CD14-positive monocyte (primary cell): ENCODE measurements around the gene ZNF552. TPM values are rescaled to one million over a fixed set of nuclear protein-coding genes. Genes with fewer than 3 reads are reported as not detected.
A peak's percentile ranks its signal among the peaks of the same experiment; 100 is the strongest.
"Not testable (repeated sequence)": the region's sequence is repeated elsewhere in the genome, so short reads cannot be mapped to it uniquely, and the experiment has no call there.

Experiments used
- DNase-seq, 3 donors: peaks; one replicate each; pipeline ENCODE4 v3.0.0-alpha.2; 2011 to 2022
- H2AFZ ChIP-seq: 2 replicates; pipeline ENCODE4 v1.6.0; 2012; ENCODE audit warnings: mild to moderate bottlenecking, low read depth, low read length, inconsistent platforms; ENCODE audit not compliant: insufficient read depth, poor library complexity, severe bottlenecking
- H3K27ac ChIP-seq, 2 donors: 1 replicate in 1 of 2; 2 replicates in 1 of 2; pipeline ENCODE4 v1.5.1; 2012 to 2013; ENCODE audit warnings: low read length in 2 of 2, control low read depth in 1 of 2, inconsistent platforms in 1 of 2, low read depth in 1 of 2, mild to moderate bottlenecking in 1 of 2
- H3K27me3 ChIP-seq, 2 donors: one replicate each; pipeline versions ENCODE4 v1.6.0 to v1.6.1; 2011 to 2013; ENCODE audit warnings: low read length in 2 of 2; ENCODE audit not compliant: control insufficient read depth in 2 of 2, insufficient read depth in 2 of 2
- H3K36me3 ChIP-seq, 2 donors: replicated peaks in 1 of 2; 1 replicate in 1 of 2; 2 replicates in 1 of 2; pipeline versions ENCODE4 v1.5.1 to v1.6.1; 2012 to 2013; ENCODE audit warnings: low read length in 2 of 2, control low read depth in 1 of 2, inconsistent platforms in 1 of 2, mild to moderate bottlenecking in 1 of 2; ENCODE audit not compliant: insufficient read depth in 2 of 2, control insufficient read depth in 1 of 2
- H3K4me1 ChIP-seq, 2 donors: 1 replicate in 1 of 2; 2 replicates in 1 of 2; pipeline versions ENCODE4 v1.5.1 to v1.6.1; 2012 to 2013; ENCODE audit warnings: low read length in 2 of 2, control low read depth in 1 of 2, inconsistent platforms in 1 of 2, mild to moderate bottlenecking in 1 of 2, moderate library complexity in 1 of 2; ENCODE audit not compliant: insufficient read depth in 2 of 2, control insufficient read depth in 1 of 2
- H3K4me2 ChIP-seq: replicated peaks from 2 replicates; pipeline ENCODE3; 2012; ENCODE audit warnings: low read length, moderate library complexity, mild to moderate bottlenecking; ENCODE audit not compliant: poor library complexity, severe bottlenecking; ENCODE audit errors: extremely low read depth
- H3K4me3 ChIP-seq, 3 experiments: fragments of 200-600 bp in 1 of 3; sonication (generic) in 1 of 3; replicated peaks in 1 of 3; 1 replicate in 2 of 3; 2 replicates in 1 of 3; pipeline ENCODE4 v1.5.1; 2011 to 2013; ENCODE audit warnings: low read length in 3 of 3, mild to moderate bottlenecking in 3 of 3, control low read depth in 2 of 3, low read depth in 2 of 3, inconsistent platforms in 1 of 3, moderate library complexity in 1 of 3
- H3K79me2 ChIP-seq: 2 replicates; pipeline ENCODE4 v1.6.0; 2012; ENCODE audit warnings: mild to moderate bottlenecking, control low read depth, inconsistent platforms, low read length, moderate library complexity; ENCODE audit not compliant: insufficient read depth
- H3K9ac ChIP-seq: 2 replicates; pipeline ENCODE4 v1.6.0; 2017; ENCODE audit warnings: low read length, mild to moderate bottlenecking; ENCODE audit not compliant: insufficient read depth, poor library complexity, severe bottlenecking
- H3K9me3 ChIP-seq, 2 donors: replicated peaks in 1 of 2; 1 replicate in 1 of 2; 2 replicates in 1 of 2; pipeline versions ENCODE4 v1.5.1 to v1.6.1; 2012 to 2013; ENCODE audit warnings: low read length in 2 of 2, control low read depth in 1 of 2; ENCODE audit not compliant: control insufficient read depth in 1 of 2, insufficient read depth in 1 of 2
- H4K20me1 ChIP-seq: 2 replicates; pipeline ENCODE4 v1.6.0; 2012; ENCODE audit warnings: mild to moderate bottlenecking, low read length, control low read depth, moderate library complexity; ENCODE audit not compliant: insufficient read depth
- H3K27ac Mint-ChIP-seq, 7 donors: one replicate each; pipeline ENCODE4 v1.8.0; 2020; ENCODE audit warnings: mild to moderate bottlenecking in 7 of 7, mixed read lengths in 7 of 7, moderate library complexity in 6 of 7, inconsistent platforms in 2 of 7
- H3K27me3 Mint-ChIP-seq, 3 donors: one replicate each; pipeline ENCODE4 v1.8.0; 2021 to 2022; ENCODE audit warnings: low read depth in 3 of 3, mild to moderate bottlenecking in 3 of 3, mixed read lengths in 3 of 3, moderate library complexity in 3 of 3, inconsistent platforms in 1 of 3
- H3K36me3 Mint-ChIP-seq, 2 donors: one replicate each; pipeline ENCODE4 v1.8.0; 2020; ENCODE audit warnings: mixed read lengths in 2 of 2, inconsistent platforms in 1 of 2, mild to moderate bottlenecking in 1 of 2
- H3K4me1 Mint-ChIP-seq: one replicate; pipeline ENCODE4 v1.8.0; 2020; ENCODE audit warnings: mild to moderate bottlenecking, mixed read lengths
- H3K4me3 Mint-ChIP-seq, 2 donors: one replicate each; pipeline ENCODE4 v1.8.0; 2020; ENCODE audit warnings: mild to moderate bottlenecking in 2 of 2, mixed read lengths in 2 of 2, moderate library complexity in 1 of 2
- H3K9me3 Mint-ChIP-seq, 7 donors: one replicate each; pipeline ENCODE4 v1.8.0; 2020 to 2022; ENCODE audit warnings: mixed read lengths in 7 of 7, mild to moderate bottlenecking in 6 of 7, moderate library complexity in 6 of 7, inconsistent platforms in 2 of 7
- CTCF ChIP-seq: fragments of 200-600 bp; IDR thresholded peaks from one replicate; pipeline ENCODE4 v1.8.0; 2022; ENCODE audit warnings: antibody characterized with exemption, mild to moderate bottlenecking
- WGBS: methylation state at CpG from one replicate; pipeline ENCODE4 v1.1.5; 2013; ENCODE audit warnings: missing lambda C conversion rate; ENCODE audit not compliant: insufficient coverage; 5-methylcytosine and 5-hydroxymethylcytosine counted together
- intact Hi-C, 2 donors: fragments of 100-400 bp; cut with micrococcal nuclease; formaldehyde crosslinking; loops; one replicate each; pipeline versions ENCODE4 v1.15.0 to v1.15.1; 2023
- polyA plus RNA-seq, 3 donors: library from polyadenylated mRNA; depleted of rRNA in 1 of 3; unstranded in 2 of 3; stranded (reverse) in 1 of 3; fragments of 300-500 nt in 2 of 3; fragments of >200 nt in 1 of 3; fragmentation: Illumina TruSeq in 2 of 3; gene quantifications; 1 replicate in 2 of 3; 2 replicates in 1 of 3; pipeline ENCODE4 v1.2.3, GENCODE V29; 2012 to 2021

Gene ZNF552
- polyA plus RNA-seq, 3 donors: 2.0 to 4.3 (median 2.9) TPM

- WGBS: 94% methylated on average over 14 of the region's 17 CpGs
- H4K20me1 ChIP-seq: no peaks in the 10 kb centered on the region
- peak overlapping the region; percentile 93 to 96 for H3K4me3 Mint-ChIP-seq
- H3K27ac ChIP-seq: peak overlapping the region in 1 of 2 donors; percentile 91
- peaks cover 6 to 20% of the 10 kb centered on the region in 2 donors for H3K36me3 Mint-ChIP-seq
- peak overlapping the region; percentile 36 to 93 (median 89) for H3K27ac Mint-ChIP-seq
- DNase-seq: no peak
- H3K27me3 Mint-ChIP-seq: peaks cover 0 to 4% (median 0%) of the 10 kb centered on the region in 3 donors
- no peaks in the 10 kb centered on the region for H3K9me3 Mint-ChIP-seq
- no peaks in the 10 kb centered on the region for H3K27me3 ChIP-seq
- H3K4me1 ChIP-seq: peaks cover 39 to 50% of the 10 kb centered on the region in 2 donors
- TF ChIP-seq CTCF: no peak
- peaks cover 42% of the 10 kb centered on the region for H3K4me1 Mint-ChIP-seq
- H3K79me2 ChIP-seq: peaks cover 21% of the 10 kb centered on the region
- H3K4me2 ChIP-seq: peak overlapping the region; percentile 99
- intact Hi-C loops: loop anchor here in 1 of 2 donors (2.0 to 5.0 kb wide), 3 partner anchors 33 to 68 kb away; partner anchors contain the start of genes ZNF586, ZNF587 and ZNF776
- peak overlapping the region; percentile 89 for H3K9ac ChIP-seq
- no peaks in the 10 kb centered on the region for H3K9me3 ChIP-seq
- H3K36me3 ChIP-seq: peaks cover 0 to 14% of the 10 kb centered on the region in 2 donors
- H2AFZ ChIP-seq: peak overlapping the region; percentile 100
- peak overlapping the region; percentile 81 to 99 (median 99) for H3K4me3 ChIP-seq
Measured at GRCh38 chr19:57815247-57816075, 748 bp upstream of the ZNF552 start.

GRCh38 chr19:57813919-57814504, 701 bp downstream of the ZNF552 start:
- peaks cover 0 to 4% (median 0%) of the 10 kb centered on the region in 3 donors for H3K27me3 Mint-ChIP-seq
- WGBS: 26% methylated on average over 11 of the region's 13 CpGs
- H3K36me3 Mint-ChIP-seq: peaks cover 21 to 34% of the 10 kb centered on the region in 2 donors
- H3K4me1 ChIP-seq: peaks cover 33 to 39% of the 10 kb centered on the region in 2 donors
- H3K27ac Mint-ChIP-seq: peak overlapping the region; percentile 87 to 93 (median 89)
- no peaks in the 10 kb centered on the region for H4K20me1 ChIP-seq
- peaks cover 34% of the 10 kb centered on the region for H3K4me1 Mint-ChIP-seq
- H3K9me3 ChIP-seq: no peaks in the 10 kb centered on the region
- H3K36me3 ChIP-seq: peaks cover 7 to 29% of the 10 kb centered on the region in 2 donors
- H3K4me3 ChIP-seq: peak overlapping the region; percentile 81 to 99 (median 99)
- peak overlapping the region; percentile 76 to 91 for H3K27ac ChIP-seq
- intact Hi-C loops: loop anchor here (2.0 to 5.0 kb wide), 3 partner anchors 35 to 45 kb away; partner anchors contain the start of genes ZNF586 (in 1 of the 2) and ZNF587 (in 1 of the 2)
- H3K4me2 ChIP-seq: peak overlapping the region; percentile 99
- H3K79me2 ChIP-seq: peaks cover 9% of the 10 kb centered on the region
- H3K9ac ChIP-seq: peak overlapping the region; percentile 89
- no peak for TF ChIP-seq CTCF
- no peak for DNase-seq
- H3K9me3 Mint-ChIP-seq: no peaks in the 10 kb centered on the region
- peak overlapping the region; percentile 100 for H2AFZ ChIP-seq
- H3K4me3 Mint-ChIP-seq: peak overlapping the region; percentile 93 to 96
- no peaks in the 10 kb centered on the region for H3K27me3 ChIP-seq

GRCh38 chr19:57812975-57813820, 1.5 kb downstream of the ZNF552 start:
- WGBS: 96% methylated on average over 4 of the region's 13 CpGs
- H4K20me1 ChIP-seq, H3K9me3 ChIP-seq, H3K27me3 Mint-ChIP-seq, H2AFZ ChIP-seq, H3K9ac ChIP-seq, H3K4me2 ChIP-seq, H3K9me3 Mint-ChIP-seq, DNase-seq, H3K79me2 ChIP-seq, H3K27me3 ChIP-seq, H3K4me3 Mint-ChIP-seq: not testable (repeated sequence)
- Mint-ChIP-seq H3K36me3 (peaks cover 26 to 41% of the 10 kb centered on the region in 2 donors), H3K4me1 (peaks cover 29% of the 10 kb centered on the region), H3K27ac (peak overlapping the region in 2 of 7 donors; percentile 6 to 77)
- peaks cover 28 to 34% of the 10 kb centered on the region in 2 donors for H3K4me1 ChIP-seq
- H3K4me3 ChIP-seq: peak overlapping the region in 1 of 3 experiments; percentile 99
- intact Hi-C loops: loop anchor here in 1 of 2 donors (5.0 kb wide), 1 partner anchor 41 kb away; no protein-coding TSS in a partner anchor
- H3K36me3 ChIP-seq: peaks cover 12 to 37% of the 10 kb centered on the region in 2 donors
- H3K27ac ChIP-seq: peak overlapping the region in 1 of 2 donors; percentile 41
